Activated B cell treated with CpG ODN at 0.5 μM for 24 hours (primary cell): Measurements from ENCODE around the gene RIC3. TPM values are rescaled to one million over a fixed set of nuclear protein-coding genes. Genes with fewer than 3 reads are reported as not detected.

Experiments used
- ATAC-seq: fragments of 200-7000 bp; cut with Tn5 transposase; one replicate; pipeline ENCODE4 v1.10.0; 2021; ENCODE audit warnings: low read depth, mild to moderate bottlenecking, moderate library complexity
- CTCF ChIA-PET: fragments of 350-600 bp; sonication (Branson Sonifier 250); formaldehyde crosslinking; loops from one replicate; lab custom pipeline; 2021; ENCODE audit warnings: antibody characterized with exemption; lab: Charles Lee
- POLR2A ChIA-PET: fragments of 350-600 bp; sonication (Branson Sonifier 250); formaldehyde crosslinking; loops from one replicate; lab custom pipeline; 2021; ENCODE audit warnings: antibody characterized with exemption; lab: Charles Lee
- DNase-seq: peaks from one replicate; pipeline ENCODE4 v3.0.0; 2022
- H3K27ac Mint-ChIP-seq: one replicate; pipeline ENCODE4 v1.8.0; 2020; ENCODE audit warnings: mixed read lengths
- H3K27me3 Mint-ChIP-seq: one replicate; pipeline ENCODE4 v1.8.0; 2021; ENCODE audit warnings: mixed read lengths
- H3K36me3 Mint-ChIP-seq: one replicate; pipeline ENCODE4 v1.8.0; 2021; ENCODE audit warnings: low read depth, mixed read lengths
- H3K4me1 Mint-ChIP-seq: one replicate; pipeline ENCODE4 v1.8.0; 2021; ENCODE audit warnings: mixed read lengths
- H3K4me3 Mint-ChIP-seq: one replicate; pipeline ENCODE4 v1.8.0; 2020; ENCODE audit warnings: mild to moderate bottlenecking, mixed read lengths
- H3K9me3 Mint-ChIP-seq: one replicate; pipeline ENCODE4 v1.8.0; 2020; ENCODE audit warnings: mixed read lengths
- CTCF ChIP-seq: fragments of 200-600 bp; IDR thresholded peaks from one replicate; pipeline ENCODE4 v1.8.0; 2022; ENCODE audit warnings: antibody characterized with exemption, mild to moderate bottlenecking
- intact Hi-C: fragments of 100-400 bp; cut with micrococcal nuclease; formaldehyde crosslinking; loops from one replicate; pipeline ENCODE4 v1.15.1; 2024
- total RNA-seq: library from RNA; stranded (reverse); gene quantifications from 2 replicates; pipeline ENCODE4 v1.2.3, GENCODE V29; 2022

The RIC3 gene
- total RNA-seq, 1 donor from 2014 or later = 52.8 TPM

GRCh38 chr11:8156877-8157276, 11.9 kb downstream of the RIC3 start:
- Mint-ChIP-seq H3K36me3 (peaks cover 15% of the 10 kb centered on the region), H3K27me3 (no peaks in the 10 kb centered on the region), H3K9me3 (no peaks in the 10 kb centered on the region), H3K4me1 (peaks cover 3% of the 10 kb centered on the region), H3K4me3 (no peak overlapping the region), H3K27ac (no peak overlapping the region)
- ChIA-PET CTCF (no interaction called here), POLR2A (no interaction called here)
- DNase-seq = no peak
- TF ChIP-seq CTCF = no peak
- ATAC-seq = no peak
- intact Hi-C loops = no loop called here

- no peak overlapping the region for H3K27ac Mint-ChIP-seq
- DNase-seq (no peak), ATAC-seq (no peak)
- H3K36me3 Mint-ChIP-seq = peaks cover 22% of the 10 kb centered on the region
- H3K27me3 Mint-ChIP-seq = no peaks in the 10 kb centered on the region
- TF ChIP-seq CTCF = no peak
- H3K4me3 Mint-ChIP-seq = no peak overlapping the region
- intact Hi-C loops = no loop called here
- H3K9me3 Mint-ChIP-seq = no peaks in the 10 kb centered on the region
- no peaks in the 10 kb centered on the region for H3K4me1 Mint-ChIP-seq
- CTCF ChIA-PET = no interaction called here
- POLR2A ChIA-PET = no interaction called here
These were observed 19.1 kb downstream of the RIC3 start for GRCh38 chr11:8149726-8150125.

- Mint-ChIP-seq H3K4me1 (no peaks in the 10 kb centered on the region), H3K9me3 (peaks cover 3% of the 10 kb centered on the region), H3K27me3 (no peaks in the 10 kb centered on the region), H3K36me3 (peaks cover 56% of the 10 kb centered on the region), H3K27ac (no peak overlapping the region), H3K4me3 (no peak overlapping the region)
- intact Hi-C loops = no loop called here
- TF ChIP-seq CTCF = no peak
- POLR2A ChIA-PET = no interaction called here
- ATAC-seq (no peak), DNase-seq (no peak)
- CTCF ChIA-PET = no interaction called here
These were observed 30.3 kb downstream of the RIC3 start for GRCh38 chr11:8138526-8138925.

GRCh38 chr11:8127447-8127846, 41.4 kb downstream of the RIC3 start:
- no peak overlapping the region for H3K27ac Mint-ChIP-seq

GRCh38 chr11:8126649-8127289, 42.1 kb downstream of the RIC3 start:
- intact Hi-C loops = no loop called here
- H3K9me3 Mint-ChIP-seq = no peaks in the 10 kb centered on the region
- no peaks in the 10 kb centered on the region for H3K4me1 Mint-ChIP-seq
- peaks cover 48% of the 10 kb centered on the region for H3K36me3 Mint-ChIP-seq
- ChIA-PET POLR2A (no interaction called here), CTCF (no interaction called here)
- no peak overlapping the region for H3K27ac Mint-ChIP-seq
- no peak for TF ChIP-seq CTCF
- no peak overlapping the region for H3K4me3 Mint-ChIP-seq
- no peak for DNase-seq
- no peak for ATAC-seq
- no peaks in the 10 kb centered on the region for H3K27me3 Mint-ChIP-seq

More at GRCh38 chr11:8127447-8127846, 41.4 kb downstream of the RIC3 start:
- intact Hi-C loops = no loop called here
- H3K4me1 Mint-ChIP-seq = no peaks in the 10 kb centered on the region
- POLR2A ChIA-PET = no interaction called here
- peaks cover 43% of the 10 kb centered on the region for H3K36me3 Mint-ChIP-seq
- H3K4me3 Mint-ChIP-seq = no peak overlapping the region
- no peak for DNase-seq
- CTCF ChIA-PET = no interaction called here
- TF ChIP-seq CTCF = no peak
- no peaks in the 10 kb centered on the region for H3K9me3 Mint-ChIP-seq
- ATAC-seq = no peak
- no peaks in the 10 kb centered on the region for H3K27me3 Mint-ChIP-seq
